ENCODE data around the gene CNBP. TPM values are rescaled to one million over a fixed set of nuclear protein-coding genes. Genes with fewer than 3 reads are reported as not detected.
"Not testable (repeated sequence)": the region's sequence is repeated elsewhere in the genome, so short reads cannot be mapped to it uniquely, and the experiment has no call there.

Gene CNBP
- total RNA-seq, 2 experiments from 2014 or later: 453 to 454 TPM

DNA sequence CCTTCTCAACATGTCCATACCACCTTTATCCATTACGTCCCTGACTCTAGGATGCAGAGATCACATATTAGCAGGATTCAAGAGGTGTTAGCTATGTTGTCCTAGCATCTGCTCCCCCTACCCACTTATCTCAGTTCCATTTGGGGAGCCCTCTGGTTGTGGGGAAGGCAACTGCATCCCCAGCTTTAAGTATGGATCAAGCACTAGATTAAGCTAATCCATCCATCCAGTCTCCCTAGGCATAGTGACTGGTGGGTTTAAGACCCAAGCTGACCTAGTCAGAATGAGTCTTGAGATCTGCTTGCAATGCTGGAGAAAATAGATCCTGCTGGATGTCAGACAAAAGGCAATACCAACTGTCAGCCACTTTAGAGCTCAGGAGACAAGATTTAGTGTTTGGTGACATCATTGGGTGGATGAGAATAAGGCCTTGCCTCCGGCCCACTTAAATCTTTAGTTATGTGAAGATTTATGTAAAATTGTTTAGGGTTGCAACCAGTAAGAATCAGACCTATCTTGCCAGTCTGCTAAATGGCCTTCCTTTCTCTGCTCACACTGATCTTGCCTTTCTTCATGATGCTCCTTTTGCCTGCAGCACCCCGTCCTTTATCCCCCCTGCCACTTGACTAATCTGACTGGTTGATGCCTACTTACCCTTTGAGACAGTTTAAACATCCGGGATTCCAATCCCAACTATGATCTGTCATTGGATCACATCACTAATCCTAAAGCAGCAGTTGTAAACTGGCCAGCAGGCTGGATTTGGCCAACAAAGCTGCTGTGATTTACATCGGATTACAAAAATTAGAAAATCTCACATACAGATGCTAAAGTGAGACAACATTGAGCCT, 20.7 kb downstream of the CNBP start:
- H3K4me3 Mint-ChIP-seq: peak overlapping the region; percentile 88
- ChIA-PET POLR2A (interaction anchor here (0.9 to 3.2 kb wide), 16 partner anchors 8 to 284 kb away, joined by 3 to 45 read pairs (median 5); partner anchors contain the start of genes CNBP, COPG1 and RAB43), CTCF (interaction anchor here (0.6 to 3.9 kb wide), 33 partner anchors 8 to 375 kb away, joined by 3 to 41 read pairs (median 4); partner anchors contain the start of genes CNBP and RAB43)
- H3K36me3 Mint-ChIP-seq (ENCODE audit: low read depth): peaks cover 37% of the 10 kb centered on the region
- H3K27me3 Mint-ChIP-seq: no peaks in the 10 kb centered on the region
- peak; percentile 26 for DNase-seq
- peak overlapping the region; percentile 98 for H3K27ac Mint-ChIP-seq
- intact Hi-C loops (cut with micrococcal nuclease): no loop called here
- H3K9me3 Mint-ChIP-seq: no peaks in the 10 kb centered on the region
- H3K4me1 Mint-ChIP-seq (ENCODE audit: low read depth): peaks cover 30% of the 10 kb centered on the region
- TF ChIP-seq, protein P1, sequence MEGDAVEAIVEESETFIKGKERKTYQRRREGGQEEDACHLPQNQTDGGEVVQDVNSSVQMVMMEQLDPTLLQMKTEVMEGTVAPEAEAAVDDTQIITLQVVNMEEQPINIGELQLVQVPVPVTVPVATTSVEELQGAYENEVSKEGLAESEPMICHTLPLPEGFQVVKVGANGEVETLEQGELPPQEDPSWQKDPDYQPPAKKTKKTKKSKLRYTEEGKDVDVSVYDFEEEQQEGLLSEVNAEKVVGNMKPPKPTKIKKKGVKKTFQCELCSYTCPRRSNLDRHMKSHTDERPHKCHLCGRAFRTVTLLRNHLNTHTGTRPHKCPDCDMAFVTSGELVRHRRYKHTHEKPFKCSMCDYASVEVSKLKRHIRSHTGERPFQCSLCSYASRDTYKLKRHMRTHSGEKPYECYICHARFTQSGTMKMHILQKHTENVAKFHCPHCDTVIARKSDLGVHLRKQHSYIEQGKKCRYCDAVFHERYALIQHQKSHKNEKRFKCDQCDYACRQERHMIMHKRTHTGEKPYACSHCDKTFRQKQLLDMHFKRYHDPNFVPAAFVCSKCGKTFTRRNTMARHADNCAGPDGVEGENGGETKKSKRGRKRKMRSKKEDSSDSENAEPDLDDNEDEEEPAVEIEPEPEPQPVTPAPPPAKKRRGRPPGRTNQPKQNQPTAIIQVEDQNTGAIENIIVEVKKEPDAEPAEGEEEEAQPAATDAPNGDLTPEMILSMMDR (IDR thresholded peaks at IDR 0.05): peak; percentile 36
- ATAC-seq: no peak

DNA sequence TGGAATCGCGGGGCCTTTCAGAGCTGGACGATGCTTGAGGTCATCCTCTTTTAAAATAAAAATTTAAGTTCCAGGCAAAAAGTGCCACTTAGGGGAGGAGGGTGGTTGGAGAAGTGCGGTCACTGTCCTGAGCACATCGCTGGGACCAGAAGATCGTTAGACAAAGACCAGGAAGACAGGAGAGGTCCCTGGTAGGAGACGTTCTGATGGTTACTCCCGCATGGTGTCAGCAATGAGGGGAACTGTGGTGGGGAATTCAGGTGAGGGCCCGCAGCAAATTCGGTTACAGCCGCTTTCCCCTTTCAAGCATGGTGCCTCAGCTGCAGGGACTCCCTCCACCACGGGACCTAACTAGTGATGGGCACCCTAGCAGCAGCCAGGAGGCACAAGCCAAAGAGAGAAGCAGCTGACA, 21.8 kb downstream of the CNBP start:
- peak overlapping the region; percentile 88 for H3K4me3 Mint-ChIP-seq
- H3K9me3 Mint-ChIP-seq: no peaks in the 10 kb centered on the region
- TF ChIP-seq, protein P1 (IDR thresholded peaks at IDR 0.05): peak; percentile 25
- ChIA-PET CTCF (interaction anchor here (0.9 to 3.9 kb wide), 35 partner anchors 9 to 191 kb away, joined by 3 to 41 read pairs (median 4); partner anchors contain the start of genes CNBP, COPG1 and RAB43), POLR2A (interaction anchor here (0.9 to 3.2 kb wide), 11 partner anchors 9 to 283 kb away, joined by 3 to 45 read pairs (median 8); partner anchors contain the start of genes CNBP and RAB43)
- H3K27ac Mint-ChIP-seq: peak overlapping the region; percentile 98
- DNase-seq: peak; percentile 58
- peaks cover 29% of the 10 kb centered on the region for H3K36me3 Mint-ChIP-seq (ENCODE audit: low read depth)
- intact Hi-C loops (cut with micrococcal nuclease): no loop called here
- H3K4me1 Mint-ChIP-seq (ENCODE audit: low read depth): peaks cover 28% of the 10 kb centered on the region
- peak; percentile 15 for ATAC-seq
- no peaks in the 10 kb centered on the region for H3K27me3 Mint-ChIP-seq

DNA sequence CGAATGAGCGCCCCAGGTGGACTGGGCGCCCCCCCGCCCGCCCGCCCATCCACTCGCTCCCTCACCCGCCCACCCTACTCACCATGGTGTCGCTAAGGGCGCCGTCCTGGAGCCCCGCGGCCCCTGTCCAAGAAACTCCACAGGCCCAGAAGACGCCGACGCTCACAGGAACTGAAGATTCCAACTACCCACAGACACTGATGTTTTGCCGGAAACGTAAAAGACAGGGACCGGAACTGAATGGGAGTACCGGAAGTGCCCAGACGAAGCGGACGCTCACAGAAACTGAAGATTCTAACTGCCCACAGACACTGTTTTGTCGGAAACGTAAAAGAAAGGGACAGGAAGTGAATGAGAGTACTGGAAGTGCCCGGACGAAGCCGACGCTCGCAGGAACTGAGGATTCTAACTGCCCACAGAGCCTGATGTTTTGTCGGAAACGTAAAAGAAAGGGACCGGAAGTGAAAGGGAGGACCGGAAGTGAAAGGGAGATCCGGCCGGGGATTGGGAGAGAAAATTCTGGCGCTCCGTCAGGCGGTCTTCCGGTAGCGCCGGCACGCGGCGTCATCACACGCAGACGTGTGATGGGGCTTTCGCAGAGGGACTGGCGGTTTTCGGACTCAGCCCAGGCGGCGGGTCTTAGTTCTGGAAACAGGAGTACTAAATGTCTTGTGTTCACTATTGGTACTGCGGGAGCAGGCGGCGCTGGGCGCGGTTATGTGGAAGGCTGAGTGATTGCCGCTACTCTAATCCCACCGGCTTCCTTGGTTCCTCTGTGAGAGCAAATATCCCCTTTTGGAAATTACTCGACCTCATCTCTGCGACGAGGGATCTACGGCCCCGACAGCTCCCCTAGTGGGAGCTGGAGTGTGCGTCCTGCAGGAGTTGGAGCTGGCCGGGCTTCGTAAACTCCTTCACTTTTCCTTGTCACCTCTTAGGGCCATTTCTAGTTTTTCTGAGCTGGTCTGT, 22.5 kb downstream of the CNBP start, which contains the start of gene ISY1:
Gene ISY1 (minus strand): TSS at position 173 of the 969 bp plus-strand sequence. CDS start 88 bp downstream, at position 85.
- TF ChIP-seq, protein P1 (IDR thresholded peaks at IDR 0.05): peak; percentile 84
- DNase-seq (peak; percentile 91), ATAC-seq (peak; percentile 82)
- CTCF ChIA-PET: interaction anchor here (0.9 to 3.9 kb wide), 31 partner anchors 10 to 190 kb away, joined by 3 to 41 read pairs (median 4); partner anchors contain the start of genes CNBP, COPG1 and RAB43
- peaks cover 27% of the 10 kb centered on the region for H3K4me1 Mint-ChIP-seq (ENCODE audit: low read depth)
- H3K4me3 Mint-ChIP-seq: peak within 1 kb of the TSS; percentile 88
- no peaks in the 10 kb centered on the region for H3K9me3 Mint-ChIP-seq
- POLR2A ChIA-PET: interaction anchor here (0.9 to 3.2 kb wide), 10 partner anchors 9 to 145 kb away, joined by 3 to 45 read pairs (median 8); partner anchors contain the start of genes CNBP and RAB43
- H3K36me3 Mint-ChIP-seq (ENCODE audit: low read depth): peaks cover 25% of the 10 kb centered on the region
- peak within 1 kb of the TSS; percentile 98 for H3K27ac Mint-ChIP-seq
- intact Hi-C loops (cut with micrococcal nuclease): no loop called here
- no peaks in the 10 kb centered on the region for H3K27me3 Mint-ChIP-seq

DNA sequence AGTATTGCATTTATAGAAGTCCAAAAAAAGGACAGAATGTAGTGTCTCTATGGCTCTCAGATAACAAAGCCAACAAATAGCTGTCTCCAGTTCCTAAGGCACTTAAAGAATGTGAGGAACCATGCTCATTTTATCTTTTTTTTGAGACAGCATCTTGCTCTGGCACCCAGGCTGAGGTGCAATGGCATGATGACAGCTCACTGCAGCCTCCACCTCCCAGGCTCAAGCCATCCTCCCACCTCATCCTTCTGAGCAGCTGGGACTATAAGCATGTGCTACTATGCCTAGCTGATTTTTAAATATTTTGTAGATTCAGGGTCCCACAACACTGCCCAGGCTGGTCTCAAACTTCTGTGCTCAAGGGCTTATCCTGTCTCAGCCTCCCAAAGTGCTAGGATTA, 38.9 kb downstream of the CNBP start:
- no peak for DNase-seq
- Mint-ChIP-seq H3K36me3 (ENCODE audit: low read depth) (peaks cover 11% of the 10 kb centered on the region), H3K4me1 (ENCODE audit: low read depth) (peaks cover 3% of the 10 kb centered on the region), H3K9me3 (no peaks in the 10 kb centered on the region), H3K27ac (no peak overlapping the region), H3K27me3 (no peaks in the 10 kb centered on the region), H3K4me3 (no peak overlapping the region)
- TF ChIP-seq, protein P1 (IDR thresholded peaks at IDR 0.05): no peak
- CTCF ChIA-PET: interaction anchor here (1.0 to 3.0 kb wide), 4 partner anchors 17 to 174 kb away, joined by 4 to 11 read pairs (median 8); no protein-coding TSS in a partner anchor
- ATAC-seq: no peak
- intact Hi-C loops (cut with micrococcal nuclease): no loop called here
- POLR2A ChIA-PET: interaction anchor here (1.5 kb wide), 1 partner anchor 13 kb away, joined by 6 read pairs; no protein-coding TSS in a partner anchor

DNA sequence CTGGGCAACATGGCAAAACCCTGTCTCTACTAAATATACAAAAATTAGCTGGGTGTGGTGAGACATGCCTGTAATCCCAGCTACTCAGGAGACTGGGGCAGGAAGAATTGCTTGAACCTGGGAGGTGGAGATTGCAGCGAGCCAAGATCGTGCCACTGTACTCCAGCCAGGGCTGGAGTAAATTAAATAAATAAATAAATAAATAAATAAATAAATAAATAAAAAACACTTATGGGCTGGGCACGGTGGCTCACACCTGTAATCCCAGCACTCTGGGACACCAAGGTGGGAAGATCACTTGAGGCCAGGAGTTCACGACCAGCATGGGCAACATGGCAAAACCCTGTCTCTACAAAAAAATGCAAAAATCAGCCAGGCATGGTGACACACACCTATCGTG, 42.7 kb downstream of the CNBP start:
- intact Hi-C loops (cut with micrococcal nuclease); ATAC-seq; H3K27ac Mint-ChIP-seq; H3K4me1 Mint-ChIP-seq (ENCODE audit: low read depth); H3K27me3 Mint-ChIP-seq; H3K9me3 Mint-ChIP-seq; H3K4me3 Mint-ChIP-seq; DNase-seq: not testable (repeated sequence)
- H3K36me3 Mint-ChIP-seq (ENCODE audit: low read depth): peaks cover 12% of the 10 kb centered on the region
- ChIA-PET CTCF (interaction anchor here (0.9 to 2.3 kb wide), 4 partner anchors 14 to 170 kb away, joined by 3 to 10 read pairs (median 4); no protein-coding TSS in a partner anchor), POLR2A (interaction anchor here (0.6 to 2.6 kb wide), 3 partner anchors 8 to 617 kb away, joined by 3 to 7 read pairs (median 4); no protein-coding TSS in a partner anchor)
